Measurements from ENCODE around the gene RAB4B. TPM values are rescaled to one million over a fixed set of nuclear protein-coding genes. Genes with fewer than 3 reads are reported as not detected.
A peak's percentile ranks its signal among the peaks of the same experiment; 100 is the strongest.
"Not testable (repeated sequence)": the region's sequence is repeated elsewhere in the genome, so short reads cannot be mapped to it uniquely, and the experiment has no call there.

The RAB4B gene
- total RNA-seq, 1 donor from 2014 or later, result 6.7 TPM

- no peak for DNase-seq (ENCODE audit: low read depth, low spot score)
These were observed 2.5 kb downstream of the RAB4B start for GRCh38 chr19:40780582-40780981.

GRCh38 chr19:40781140-40781539, 3.1 kb downstream of the RAB4B start:
- no peak for DNase-seq (ENCODE audit: low read depth, low spot score)

- DNase-seq (ENCODE audit: low read depth, low spot score), result no peak
These were observed 5.7 kb downstream of the RAB4B start for GRCh38 chr19:40783711-40784110.

GRCh38 chr19:40784146-40784545, 6.1 kb downstream of the RAB4B start:
- not testable (repeated sequence) for DNase-seq (ENCODE audit: low read depth, low spot score)

GRCh38 chr19:40785526-40785925, 7.5 kb downstream of the RAB4B start:
- DNase-seq (ENCODE audit: low read depth, low spot score), result no peak

- no peak for DNase-seq (ENCODE audit: low read depth, low spot score)
These were observed 8.3 kb downstream of the RAB4B start for GRCh38 chr19:40786060-40787037.

GRCh38 chr19:40791349-40791748, 13.3 kb downstream of the RAB4B start:
- no peak for DNase-seq (ENCODE audit: low read depth, low spot score)

GRCh38 chr19:40791996-40792395, 13.9 kb downstream of the RAB4B start:
- DNase-seq (ENCODE audit: low read depth, low spot score), result no peak

- DNase-seq (ENCODE audit: low read depth, low spot score), result no peak
These were observed 19.3 kb downstream of the RAB4B start for GRCh38 chr19:40797166-40797962.

- DNase-seq (ENCODE audit: low read depth, low spot score), result no peak
These were observed 20.1 kb downstream of the RAB4B start for GRCh38 chr19:40797963-40798682.

- peak; percentile 100 for DNase-seq (ENCODE audit: low read depth, low spot score)
These were observed 20.9 kb downstream of the RAB4B start, which contains the start of gene EGLN2 for GRCh38 chr19:40798683-40799557. TSS of gene EGLN2 (plus strand) at chr19:40799191. CDS start at chr19:40800573, 1,382 bp downstream.

- no peak for DNase-seq (ENCODE audit: low read depth, low spot score)
These were observed 21.7 kb downstream of the RAB4B start for GRCh38 chr19:40799558-40800338.

- DNase-seq (ENCODE audit: low read depth, low spot score), result no peak
These were observed 22.4 kb downstream of the RAB4B start for GRCh38 chr19:40800339-40800996.

- DNase-seq (ENCODE audit: low read depth, low spot score), result no peak
These were observed 22.9 kb downstream of the RAB4B start for GRCh38 chr19:40800997-40801377.

GRCh38 chr19:40801426-40802299, 23.6 kb downstream of the RAB4B start:
- DNase-seq (ENCODE audit: low read depth, low spot score), result no peak

GRCh38 chr19:40802300-40803169, 24.5 kb downstream of the RAB4B start:
- no peak for DNase-seq (ENCODE audit: low read depth, low spot score)

GRCh38 chr19:40803170-40803856, 25.3 kb downstream of the RAB4B start:
- no peak for DNase-seq (ENCODE audit: low read depth, low spot score)
